Measurements from ENCODE around the gene MAST4. TPM values are rescaled to one million over a fixed set of nuclear protein-coding genes. Genes with fewer than 3 reads are reported as not detected.
"Not testable (repeated sequence)": the region's sequence is repeated elsewhere in the genome, so short reads cannot be mapped to it uniquely, and the experiment has no call there.

The MAST4 gene
- total RNA-seq, 2 donors from 2014 or later, result 36.8 to 45.7 TPM

- Histone ChIP-seq H3K9me3 (no peaks in the 10 kb centered on the region), H3K27me3 (replicated peaks; ENCODE audit: insufficient read depth) (no peaks in the 10 kb centered on the region), H3K4me3 (no peak overlapping the region), H3K4me1 (replicated peaks) (no peaks in the 10 kb centered on the region), H3K27ac (no peak overlapping the region), H3K36me3 (no peaks in the 10 kb centered on the region)
- intact Hi-C loops (cut with DNase I), result no loop called here
- 93% methylated on average over 5 of the region's 5 CpGs for WGBS
- no peak for DNase-seq (ENCODE audit: low spot score)
- TF ChIP-seq POLR2AphosphoS5 (IDR thresholded peaks at IDR 0.05), result no peak
- no peak for TF ChIP-seq POLR2A (IDR thresholded peaks at IDR 0.05)
- TF ChIP-seq, protein P1, sequence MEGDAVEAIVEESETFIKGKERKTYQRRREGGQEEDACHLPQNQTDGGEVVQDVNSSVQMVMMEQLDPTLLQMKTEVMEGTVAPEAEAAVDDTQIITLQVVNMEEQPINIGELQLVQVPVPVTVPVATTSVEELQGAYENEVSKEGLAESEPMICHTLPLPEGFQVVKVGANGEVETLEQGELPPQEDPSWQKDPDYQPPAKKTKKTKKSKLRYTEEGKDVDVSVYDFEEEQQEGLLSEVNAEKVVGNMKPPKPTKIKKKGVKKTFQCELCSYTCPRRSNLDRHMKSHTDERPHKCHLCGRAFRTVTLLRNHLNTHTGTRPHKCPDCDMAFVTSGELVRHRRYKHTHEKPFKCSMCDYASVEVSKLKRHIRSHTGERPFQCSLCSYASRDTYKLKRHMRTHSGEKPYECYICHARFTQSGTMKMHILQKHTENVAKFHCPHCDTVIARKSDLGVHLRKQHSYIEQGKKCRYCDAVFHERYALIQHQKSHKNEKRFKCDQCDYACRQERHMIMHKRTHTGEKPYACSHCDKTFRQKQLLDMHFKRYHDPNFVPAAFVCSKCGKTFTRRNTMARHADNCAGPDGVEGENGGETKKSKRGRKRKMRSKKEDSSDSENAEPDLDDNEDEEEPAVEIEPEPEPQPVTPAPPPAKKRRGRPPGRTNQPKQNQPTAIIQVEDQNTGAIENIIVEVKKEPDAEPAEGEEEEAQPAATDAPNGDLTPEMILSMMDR (IDR thresholded peaks at IDR 0.05), result no peak
Measured at GRCh38 chr5:66820630-66821207, 224.5 kb downstream of the MAST4 start.

- DNase-seq (ENCODE audit: low spot score), result no peak
- Histone ChIP-seq H3K27ac (no peak overlapping the region), H3K9me3 (no peaks in the 10 kb centered on the region), H3K36me3 (no peaks in the 10 kb centered on the region), H3K4me3 (no peak overlapping the region), H3K27me3 (replicated peaks; ENCODE audit: insufficient read depth) (no peaks in the 10 kb centered on the region), H3K4me1 (replicated peaks) (no peaks in the 10 kb centered on the region)
- no peak for TF ChIP-seq POLR2A (IDR thresholded peaks at IDR 0.05)
- no peak for TF ChIP-seq POLR2AphosphoS5 (IDR thresholded peaks at IDR 0.05)
- TF ChIP-seq, protein P1 (IDR thresholded peaks at IDR 0.05), result no peak
- 64% methylated on average over 4 of the region's 4 CpGs for WGBS
- intact Hi-C loops (cut with DNase I), result no loop called here
Measured at GRCh38 chr5:66821688-66822429, 225.7 kb downstream of the MAST4 start.

DNA sequence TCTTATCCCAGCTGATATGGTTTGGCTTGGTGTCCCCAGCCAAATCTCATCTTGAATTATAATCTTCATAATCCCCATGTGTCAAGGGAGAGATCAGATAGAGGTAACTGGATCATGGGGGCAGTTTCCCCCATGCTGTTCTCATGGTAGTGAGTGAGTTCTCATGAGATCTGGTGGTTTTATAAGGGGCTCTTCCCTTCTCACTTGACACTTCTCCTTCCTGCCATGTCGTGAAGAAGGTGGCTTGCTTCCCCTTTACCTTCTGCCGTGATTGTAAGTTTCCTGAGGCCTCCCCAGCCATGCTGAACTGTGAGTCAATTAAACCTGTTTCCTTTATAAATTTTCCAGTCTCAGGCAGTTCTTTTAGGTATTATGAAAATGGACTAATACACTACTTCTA, 226.7 kb downstream of the MAST4 start:
- H3K4me3 ChIP-seq; H3K27me3 ChIP-seq (replicated peaks; ENCODE audit: insufficient read depth); H3K9me3 ChIP-seq; H3K27ac ChIP-seq; intact Hi-C loops (cut with DNase I); DNase-seq (ENCODE audit: low spot score); H3K4me1 ChIP-seq (replicated peaks); H3K36me3 ChIP-seq: not testable (repeated sequence)
- WGBS, result 88% methylated on average over 2 of the region's 2 CpGs

GRCh38 chr5:66824476-66824875, 228.3 kb downstream of the MAST4 start:
- TF ChIP-seq POLR2A (IDR thresholded peaks at IDR 0.05), result no peak
- no peak for TF ChIP-seq POLR2AphosphoS5 (IDR thresholded peaks at IDR 0.05)
- TF ChIP-seq, protein P1 (IDR thresholded peaks at IDR 0.05), result no peak
- intact Hi-C loops (cut with DNase I), result no loop called here
- H3K9me3 ChIP-seq, result no peaks in the 10 kb centered on the region
- H3K36me3 ChIP-seq, result no peaks in the 10 kb centered on the region
- H3K27ac ChIP-seq, result no peak overlapping the region
- no peak overlapping the region for H3K4me3 ChIP-seq
- no peaks in the 10 kb centered on the region for H3K4me1 ChIP-seq (replicated peaks)
- no peak for DNase-seq (ENCODE audit: low spot score)
- H3K27me3 ChIP-seq (replicated peaks; ENCODE audit: insufficient read depth), result no peaks in the 10 kb centered on the region
- 98% methylated on average over 4 of the region's 4 CpGs for WGBS

DNA sequence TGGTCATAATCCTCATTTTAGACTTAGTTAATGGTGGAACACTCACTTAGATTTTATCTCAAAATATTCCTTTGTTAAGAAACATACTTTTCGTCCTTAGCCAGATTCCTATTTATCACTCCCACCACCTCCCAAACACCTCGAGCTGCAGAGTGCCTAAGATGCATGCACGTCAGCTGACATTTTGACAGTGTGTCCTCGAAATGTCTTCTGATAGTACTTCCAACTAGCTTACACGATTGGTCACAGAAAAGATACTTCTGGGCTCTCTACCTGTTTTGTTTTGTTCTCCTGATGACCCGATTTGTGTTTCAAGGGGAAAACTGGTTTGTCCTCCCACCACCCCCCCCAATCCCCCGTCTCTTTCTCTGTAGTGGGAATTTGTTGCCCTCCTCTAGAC, 230.1 kb downstream of the MAST4 start:
- WGBS, result 79% methylated on average over 7 of the region's 7 CpGs
- no peak for DNase-seq (ENCODE audit: low spot score)
- no peaks in the 10 kb centered on the region for H3K27me3 ChIP-seq (replicated peaks; ENCODE audit: insufficient read depth)
- no peaks in the 10 kb centered on the region for H3K4me1 ChIP-seq (replicated peaks)
- H3K4me3 ChIP-seq, result no peak overlapping the region
- TF ChIP-seq POLR2AphosphoS5 (IDR thresholded peaks at IDR 0.05), result no peak
- TF ChIP-seq, protein P1 (IDR thresholded peaks at IDR 0.05), result no peak
- TF ChIP-seq POLR2A (IDR thresholded peaks at IDR 0.05), result no peak
- no peaks in the 10 kb centered on the region for H3K9me3 ChIP-seq
- H3K27ac ChIP-seq, result no peak overlapping the region
- intact Hi-C loops (cut with DNase I), result no loop called here
- no peaks in the 10 kb centered on the region for H3K36me3 ChIP-seq
